NCI-H2196 (cell line): ENCODE results near the gene CENPP.

Source experiments
- DNase-seq: peaks from one replicate; lab custom pipeline; 2025; ENCODE audit not compliant: unreplicated experiment; lab: John Stamatoyannopoulos, UW

CENPP gene

GRCh38 chr9:92650839-92651621, 325.3 kb downstream of the CENPP start:
- no peak for DNase-seq

DNA sequence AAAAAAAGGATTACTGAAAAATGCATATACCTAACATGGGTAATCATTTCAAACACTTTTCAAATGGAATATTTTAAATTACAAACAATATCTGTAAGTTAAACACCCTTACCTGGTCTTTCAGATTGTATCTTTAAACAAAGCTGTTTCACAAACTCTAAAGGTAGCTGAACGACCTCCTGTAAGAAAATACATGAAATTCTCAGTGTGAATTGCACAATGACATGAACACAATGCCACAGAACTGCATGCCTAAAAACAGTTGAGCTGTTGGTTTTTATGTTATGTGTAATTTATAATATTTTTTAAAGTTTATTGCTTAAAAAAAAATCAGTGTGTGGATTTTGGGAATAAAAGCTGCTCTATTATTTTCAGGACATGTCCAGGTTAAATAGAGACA, 326.7 kb downstream of the CENPP start:
- no peak for DNase-seq

GRCh38 chr9:92654481-92655301, 328.9 kb downstream of the CENPP start:
- no peak for DNase-seq

GRCh38 chr9:92655366-92655765, 329.6 kb downstream of the CENPP start:
- no peak for DNase-seq

GRCh38 chr9:92655896-92656536, 330.3 kb downstream of the CENPP start:
- no peak for DNase-seq

DNA sequence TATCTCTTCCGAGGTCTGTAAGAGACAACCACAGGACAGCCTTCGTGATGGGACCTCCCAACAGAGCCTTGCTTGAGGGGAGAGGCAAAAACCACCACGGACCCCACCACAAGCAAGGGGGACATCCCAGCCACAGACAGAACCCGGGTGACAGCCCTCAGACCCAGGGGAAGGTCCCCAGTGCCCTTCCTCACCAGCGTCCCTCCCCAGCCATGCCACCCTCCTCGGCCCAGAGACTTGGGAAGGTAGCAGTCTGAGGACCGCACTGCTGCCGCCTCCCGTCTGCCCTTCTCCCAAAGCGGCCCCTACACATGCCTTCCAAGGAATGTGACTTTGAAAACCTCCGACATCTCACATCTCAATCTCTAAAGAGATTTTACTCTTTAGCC, 330.8 kb downstream of the CENPP start:
- DNase-seq = no peak

- DNase-seq = no peak
These were observed 331.7 kb downstream of the CENPP start for GRCh38 chr9:92657296-92658094.

GRCh38 chr9:92658176-92658575, 332.4 kb downstream of the CENPP start:
- no peak for DNase-seq

- no peak for DNase-seq
These were observed 332.9 kb downstream of the CENPP start for GRCh38 chr9:92658611-92659010.

DNA sequence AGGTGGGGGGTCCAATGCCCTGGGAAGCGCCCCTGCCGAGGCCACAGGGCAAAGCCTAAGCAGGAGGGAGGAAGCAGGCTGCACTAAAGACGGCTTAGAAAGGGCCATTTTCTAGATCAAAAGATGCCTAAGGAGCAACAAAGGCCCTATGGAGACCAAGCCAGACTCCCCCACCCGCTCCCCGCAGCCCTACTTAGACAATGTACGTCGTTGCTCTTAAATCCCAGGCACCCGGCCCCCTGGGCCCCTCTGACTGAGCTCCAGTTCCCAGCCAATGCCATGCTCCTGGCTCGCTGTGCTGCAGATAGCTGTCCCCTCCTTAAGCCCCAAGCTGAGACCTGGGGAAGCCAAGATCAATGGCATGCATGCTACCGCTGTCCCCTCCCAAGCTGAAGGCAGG, 333.8 kb downstream of the CENPP start:
- DNase-seq = no peak

DNA sequence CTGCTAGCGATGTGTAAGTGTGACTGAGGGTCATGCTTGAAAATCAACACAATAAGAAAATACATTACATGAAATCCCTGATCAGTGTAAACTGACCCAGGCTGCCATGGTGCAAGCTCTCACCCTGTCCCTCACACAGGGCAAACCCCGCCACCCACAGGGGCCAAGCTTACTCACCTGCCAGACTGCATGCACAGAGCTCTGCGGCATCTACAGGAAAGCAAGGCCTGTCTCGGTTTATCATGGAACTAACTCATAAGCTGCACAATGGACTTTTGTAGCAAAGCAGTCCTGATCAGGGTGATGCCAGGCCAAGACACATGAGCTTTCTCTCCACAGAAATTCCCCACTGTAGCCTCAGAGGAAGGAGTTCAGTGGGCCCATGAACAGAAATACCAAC, 334.5 kb downstream of the CENPP start:
- DNase-seq = no peak

- no peak for DNase-seq
These were observed 335.4 kb downstream of the CENPP start for GRCh38 chr9:92661127-92661526.

- DNase-seq = no peak
These were observed 336.0 kb downstream of the CENPP start for GRCh38 chr9:92661743-92662142.

DNA sequence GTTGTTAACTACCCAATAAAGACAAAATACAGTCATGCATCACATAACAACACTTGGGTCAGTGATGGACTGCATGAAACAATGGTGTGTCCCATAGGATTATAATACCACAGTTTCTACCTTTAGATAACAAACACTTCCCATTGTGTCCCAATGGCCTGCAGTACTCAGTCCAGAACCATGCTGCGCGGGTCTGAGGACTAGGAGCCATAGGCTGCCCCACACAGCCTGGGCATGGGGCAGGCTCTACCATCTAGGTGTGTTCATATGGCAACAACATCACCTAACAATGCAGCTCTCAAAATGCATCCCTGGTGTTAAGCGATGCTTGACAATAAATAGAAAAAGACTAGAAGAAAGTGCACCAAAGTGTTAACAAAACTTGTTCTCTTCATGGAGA, 337.4 kb downstream of the CENPP start:
- no peak for DNase-seq

DNA sequence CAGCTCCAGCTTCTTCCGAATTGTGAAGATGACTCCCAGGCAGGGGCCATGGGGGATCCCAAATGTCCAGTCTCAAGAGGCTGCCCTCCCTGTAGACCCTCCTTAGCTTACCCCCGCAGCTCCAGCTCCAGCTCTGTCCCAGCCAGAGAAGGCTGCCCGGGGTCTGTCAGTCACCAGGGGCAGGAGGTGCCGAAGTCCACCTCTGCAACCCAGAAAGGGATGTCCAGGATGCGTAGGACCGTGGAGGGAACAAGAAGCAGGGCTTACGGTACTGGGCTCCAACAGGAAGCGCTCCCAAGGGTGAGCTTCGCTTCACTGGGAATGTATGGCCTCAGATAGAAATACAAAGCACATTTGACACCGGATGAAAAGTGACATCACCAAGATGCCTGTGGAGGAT, 338.2 kb downstream of the CENPP start:
- DNase-seq = no peak

DNA sequence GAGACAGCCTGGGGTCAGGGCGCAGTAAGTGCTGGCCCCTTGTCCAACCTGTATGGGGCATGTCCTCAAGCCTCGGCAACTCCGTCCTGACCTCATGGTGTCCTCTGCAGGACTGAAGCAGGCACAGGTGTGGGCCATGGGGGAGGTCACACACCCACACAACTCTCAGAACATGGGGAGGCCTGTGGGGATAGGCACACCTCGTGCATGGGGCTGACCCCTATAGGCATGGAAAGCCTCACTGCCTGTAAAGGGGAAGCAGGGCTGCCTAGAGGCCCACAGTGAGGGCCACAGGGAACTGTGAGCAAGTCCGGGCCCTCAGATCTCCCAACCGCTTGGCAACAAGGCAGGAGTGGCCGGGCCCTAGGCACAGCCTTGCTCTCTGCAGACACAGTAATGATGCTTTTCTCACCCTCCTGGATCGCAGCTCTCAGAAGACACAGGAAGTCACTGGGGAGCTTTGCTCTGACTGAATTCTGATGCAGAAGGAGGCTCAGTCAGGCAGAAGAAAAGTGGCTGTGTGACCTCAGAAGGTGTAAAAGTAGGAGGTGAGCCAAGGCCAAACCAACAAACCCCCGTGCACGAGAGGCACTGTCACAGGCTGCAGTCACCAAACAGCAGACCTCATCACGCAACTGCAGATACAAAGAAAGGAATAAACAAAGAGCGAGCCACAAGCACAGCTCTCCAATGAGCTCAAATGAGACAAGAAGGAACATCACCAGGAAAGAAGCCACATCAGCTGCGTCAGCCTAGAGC, 338.8 kb downstream of the CENPP start:
- DNase-seq = no peak

DNA sequence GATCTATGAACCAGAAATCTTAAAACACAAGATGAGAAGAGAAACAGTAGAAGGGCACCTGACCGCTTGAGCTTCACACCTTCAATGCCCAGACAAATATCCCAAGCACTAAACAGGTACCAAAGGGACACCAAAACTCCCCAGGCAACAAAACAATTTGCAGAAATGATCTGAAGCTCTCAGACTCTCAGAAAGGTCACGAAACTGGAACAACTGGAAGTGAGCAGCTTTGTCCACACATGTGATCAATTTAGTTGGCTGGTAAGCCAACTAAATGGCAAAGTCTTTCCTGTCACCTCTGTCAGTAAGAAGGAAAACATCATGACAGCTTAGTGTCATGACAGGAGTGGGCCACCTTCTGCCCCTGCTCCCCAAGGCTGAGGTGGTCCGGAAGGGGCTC, 340.1 kb downstream of the CENPP start:
- DNase-seq = no peak

- DNase-seq = no peak
These were observed 340.5 kb downstream of the CENPP start for GRCh38 chr9:92666236-92666635.

- no peak for DNase-seq
These were observed 341.3 kb downstream of the CENPP start for GRCh38 chr9:92666912-92667532.
